Immature natural killer cell (primary cell): ENCODE measurements around the gene NODAL. TPM values are rescaled to one million over a fixed set of nuclear protein-coding genes. Genes with fewer than 3 reads are reported as not detected.

Experiments
- DNase-seq, 3 donors: peaks; one replicate each; pipeline ENCODE4 v3.0.0; 2022; ENCODE audit warnings: mixed read lengths in 1 of 3
- H3K27ac Mint-ChIP-seq, 6 donors: one replicate each; pipeline ENCODE4 v1.8.0; 2020; ENCODE audit warnings: mixed read lengths in 6 of 6, mild to moderate bottlenecking in 5 of 6, inconsistent platforms in 4 of 6, moderate library complexity in 3 of 6
- H3K27me3 Mint-ChIP-seq, 3 donors: one replicate each; pipeline ENCODE4 v1.8.0; 2020 to 2021; ENCODE audit warnings: low read depth in 3 of 3, mild to moderate bottlenecking in 3 of 3, mixed read lengths in 3 of 3, moderate library complexity in 3 of 3, inconsistent platforms in 1 of 3
- H3K36me3 Mint-ChIP-seq, 3 donors: one replicate each; pipeline ENCODE4 v1.8.0; 2020; ENCODE audit warnings: mixed read lengths in 3 of 3, inconsistent platforms in 2 of 3, mild to moderate bottlenecking in 2 of 3
- H3K4me1 Mint-ChIP-seq, 2 donors: one replicate each; pipeline ENCODE4 v1.8.0; 2020; ENCODE audit warnings: inconsistent platforms in 2 of 2, mild to moderate bottlenecking in 2 of 2, mixed read lengths in 2 of 2, moderate library complexity in 1 of 2
- H3K4me3 Mint-ChIP-seq, 5 donors: one replicate each; pipeline ENCODE4 v1.8.0; 2020; ENCODE audit warnings: mild to moderate bottlenecking in 5 of 5, mixed read lengths in 5 of 5, inconsistent platforms in 3 of 5, moderate library complexity in 3 of 5
- H3K9me3 Mint-ChIP-seq, 6 donors: one replicate each; pipeline ENCODE4 v1.8.0; 2020; ENCODE audit warnings: mild to moderate bottlenecking in 6 of 6, mixed read lengths in 6 of 6, inconsistent platforms in 4 of 6, moderate library complexity in 3 of 6
- polyA plus RNA-seq, 3 donors: library from polyadenylated mRNA; unstranded; fragments of 300-500 nt; fragmentation: Illumina TruSeq; gene quantifications; one replicate each; pipeline ENCODE4 v1.2.3, GENCODE V29; 2021

Gene NODAL
- polyA plus RNA-seq, 3 donors from 2014 or later: not detected

DNA sequence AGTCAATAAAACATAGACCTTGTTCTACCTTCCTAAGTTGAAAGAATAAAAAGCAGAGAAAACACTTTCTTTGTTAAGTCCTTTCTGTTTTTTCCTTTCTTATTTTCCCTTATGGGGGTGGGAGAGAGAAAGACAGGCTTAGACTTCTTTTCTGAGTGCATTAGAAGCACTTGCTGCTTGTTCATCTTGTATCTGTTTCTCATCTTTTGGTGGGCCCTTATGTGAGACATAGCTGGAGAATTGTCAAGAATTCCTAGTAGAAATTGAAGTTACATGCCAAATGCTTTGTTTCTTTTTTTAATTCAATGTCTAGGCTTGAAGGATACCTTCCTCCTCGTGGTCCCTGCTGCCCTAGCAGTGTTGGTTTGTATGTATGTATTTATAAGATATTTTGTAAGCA, 30.9 kb downstream of the NODAL start:
- H3K36me3 Mint-ChIP-seq: peaks cover 0 to 5% (median 4%) of the 10 kb centered on the region in 3 donors
- DNase-seq: no peak
- H3K4me3 Mint-ChIP-seq: no peak overlapping the region
- H3K4me1 Mint-ChIP-seq: peaks cover 63 to 83% of the 10 kb centered on the region in 2 donors
- no peaks in the 10 kb centered on the region for H3K9me3 Mint-ChIP-seq
- H3K27me3 Mint-ChIP-seq: peaks cover 0 to 2% (median 0%) of the 10 kb centered on the region in 3 donors
- peak overlapping the region in 4 of 6 donors; percentile 18 to 38 (median 28) for H3K27ac Mint-ChIP-seq

DNA sequence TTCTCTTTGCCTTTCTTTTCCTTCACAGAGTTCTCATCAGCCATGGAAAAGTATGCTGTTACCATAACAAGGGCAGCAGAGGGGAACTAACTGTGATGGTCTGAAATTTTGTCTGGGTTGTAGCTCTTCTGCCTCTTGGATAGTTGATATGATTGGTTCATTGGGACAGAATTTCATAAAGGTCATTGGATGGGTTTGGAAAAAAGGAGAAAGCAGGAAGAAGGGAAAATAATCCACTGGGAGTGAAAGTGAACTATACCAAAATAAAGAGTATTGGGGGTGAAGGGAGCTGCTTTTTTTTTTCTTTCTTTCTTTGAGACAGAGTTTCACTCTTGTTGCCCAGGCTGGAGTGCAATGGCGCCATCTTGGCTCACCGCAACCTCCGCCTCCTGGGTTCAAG, 31.7 kb downstream of the NODAL start:
- Mint-ChIP-seq H3K27ac (peak overlapping the region in 4 of 6 donors; percentile 47 to 74 (median 67)), H3K27me3 (peaks cover 0 to 6% (median 2%) of the 10 kb centered on the region in 3 donors), H3K9me3 (no peaks in the 10 kb centered on the region), H3K4me3 (no peak overlapping the region), H3K4me1 (peaks cover 66 to 83% of the 10 kb centered on the region in 2 donors), H3K36me3 (peaks cover 0 to 5% (median 4%) of the 10 kb centered on the region in 3 donors)
- DNase-seq: no peak

DNA sequence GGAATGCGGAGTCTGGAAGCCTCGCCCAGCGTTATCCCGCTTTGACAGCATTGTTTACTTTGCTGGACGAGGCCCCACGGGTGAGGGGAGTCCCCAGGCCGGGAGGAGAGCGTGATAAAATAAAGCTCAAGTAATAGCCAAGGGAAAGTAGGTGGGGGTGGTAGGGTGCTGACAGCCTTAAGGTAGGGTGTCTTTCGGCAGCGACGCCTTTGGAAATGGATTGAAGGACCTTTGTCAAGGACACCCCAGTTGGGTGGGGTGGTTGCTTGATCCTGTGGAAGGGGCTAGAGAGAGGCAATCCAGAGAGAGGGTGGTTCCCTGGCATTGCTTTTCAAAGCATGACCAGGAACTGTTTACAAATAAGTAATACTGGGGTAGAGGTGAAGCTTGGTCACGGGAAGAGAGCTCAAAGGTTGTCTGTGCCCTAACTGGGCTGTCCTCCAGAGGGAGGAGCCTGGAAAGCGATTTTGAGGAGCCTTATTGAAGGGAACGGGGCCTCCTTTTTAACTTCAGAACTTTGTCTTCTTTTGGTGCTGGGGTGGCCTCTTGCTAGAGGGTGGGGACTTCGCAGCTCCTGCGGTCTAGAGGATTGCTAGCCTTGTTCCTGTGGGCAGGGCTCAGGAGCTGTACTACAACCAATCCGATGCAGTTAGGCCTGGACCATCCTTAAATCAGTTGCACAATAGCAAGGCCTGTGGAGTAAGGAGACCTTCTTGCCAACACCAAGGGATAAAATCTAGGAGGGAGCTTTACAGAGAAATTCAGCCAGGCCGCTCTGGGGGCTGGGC, 36.2 kb downstream of the NODAL start:
- Mint-ChIP-seq H3K36me3 (peaks cover 0 to 5% (median 0%) of the 10 kb centered on the region in 3 donors), H3K4me1 (peaks cover 47 to 56% of the 10 kb centered on the region in 2 donors), H3K9me3 (no peaks in the 10 kb centered on the region), H3K27me3 (peaks cover 0 to 12% (median 7%) of the 10 kb centered on the region in 3 donors), H3K4me3 (peak overlapping the region; percentile 94 to 99 (median 98)), H3K27ac (peak overlapping the region; percentile 93 to 98 (median 97))
- peak; percentile 26 to 34 (median 30) for DNase-seq

DNA sequence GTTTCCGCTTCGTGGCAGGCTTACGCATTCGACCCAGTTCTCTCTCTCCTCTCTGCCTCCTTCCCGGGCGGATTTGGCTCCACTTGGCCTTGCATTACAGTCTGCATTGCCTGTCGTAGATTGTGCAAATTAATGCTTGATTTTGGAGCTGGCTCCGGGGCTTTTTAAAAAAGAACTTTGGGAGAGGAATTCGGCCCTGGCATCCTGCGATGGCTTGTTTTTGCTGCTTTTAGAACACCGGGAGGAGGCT, 36.8 kb downstream of the NODAL start:
- peaks cover 0 to 12% (median 7%) of the 10 kb centered on the region in 3 donors for H3K27me3 Mint-ChIP-seq
- peaks cover 43 to 51% of the 10 kb centered on the region in 2 donors for H3K4me1 Mint-ChIP-seq

DNA sequence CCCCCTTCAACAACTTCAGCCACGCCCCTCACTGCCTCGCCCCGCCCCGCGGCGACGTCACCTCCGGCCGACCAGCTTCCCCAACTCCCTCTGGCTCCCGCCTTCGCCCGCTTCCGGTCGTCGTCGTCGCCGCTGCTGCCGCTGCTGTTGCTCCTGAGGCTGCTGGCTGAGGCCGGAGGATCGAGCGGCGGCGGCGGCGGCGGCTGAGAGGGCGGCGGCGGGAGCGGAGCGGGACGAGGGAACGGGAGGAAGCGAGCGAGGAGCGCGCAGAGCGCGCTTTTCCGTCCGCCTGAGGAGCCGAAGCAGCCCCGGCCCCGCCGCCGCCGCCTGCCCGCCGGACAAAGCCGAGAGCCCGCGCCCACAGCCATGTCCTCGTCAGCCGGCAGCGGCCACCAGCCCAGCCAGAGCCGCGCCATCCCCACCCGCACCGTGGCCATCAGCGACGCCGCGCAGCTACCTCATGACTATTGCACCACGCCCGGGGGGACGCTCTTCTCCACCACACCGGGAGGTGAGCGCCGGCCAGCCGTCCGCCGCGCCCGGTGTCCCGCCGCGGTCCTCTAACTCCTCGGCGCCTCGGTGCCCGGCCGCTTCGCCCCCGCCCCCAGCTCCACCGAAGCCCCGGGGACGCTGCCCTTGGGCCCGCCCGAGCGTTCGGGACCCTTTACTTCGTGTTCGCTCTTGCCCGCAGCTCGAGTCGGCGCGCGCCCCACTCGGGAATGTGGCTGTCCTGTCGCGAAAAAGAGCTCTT, 37.3 kb downstream of the NODAL start, which contains the start of gene EIF4EBP2:
Gene EIF4EBP2, plus strand, starts transcription at position 110 of the 751 bp plus-strand sequence. Its CDS starts 257 bp downstream, at position 367.
- DNase-seq: peak; percentile 97 to 99 (median 98)
- Mint-ChIP-seq H3K4me3 (peak within 1 kb of the TSS; percentile 94 to 99 (median 98)), H3K36me3 (no peaks in the 10 kb centered on the region), H3K9me3 (no peaks in the 10 kb centered on the region), H3K27me3 (peaks cover 0 to 12% (median 9%) of the 10 kb centered on the region in 3 donors), H3K4me1 (peaks cover 40 to 46% of the 10 kb centered on the region in 2 donors), H3K27ac (peak within 1 kb of the TSS; percentile 93 to 98 (median 97))

More for the DNA sequence above, 36.8 kb downstream of the NODAL start:
- Mint-ChIP-seq H3K4me3 (peak overlapping the region; percentile 94 to 99 (median 98)), H3K9me3 (no peaks in the 10 kb centered on the region), H3K36me3 (peaks cover 0 to 2% (median 0%) of the 10 kb centered on the region in 3 donors), H3K27ac (peak overlapping the region; percentile 93 to 98 (median 97))
- no peak for DNase-seq

DNA sequence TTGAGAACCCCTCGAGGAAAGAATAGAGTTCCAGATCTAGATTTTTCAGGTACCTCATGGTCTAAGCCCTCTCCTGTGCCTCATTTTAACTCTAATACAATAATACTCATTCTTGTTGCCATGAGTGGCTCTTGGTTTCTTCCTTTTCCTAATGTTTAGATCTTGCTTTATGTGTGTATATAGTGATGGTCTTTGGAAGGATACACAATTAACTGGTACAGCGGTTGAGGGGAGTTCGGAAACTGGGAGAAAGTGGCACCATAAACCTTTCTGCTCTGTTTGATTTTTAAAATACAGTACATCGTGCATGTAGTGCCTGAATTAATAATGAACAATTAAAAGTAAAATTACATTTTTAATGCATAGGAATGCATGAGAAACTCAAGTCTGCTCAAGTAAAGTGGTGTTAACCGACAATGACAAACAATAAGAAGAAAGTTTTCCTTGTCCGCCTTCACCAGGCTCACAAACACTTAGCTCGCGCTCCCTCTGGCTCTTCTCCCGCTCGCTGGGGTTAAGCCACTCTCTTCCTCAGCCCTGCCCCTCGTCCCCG, 37.9 kb downstream of the NODAL start:
- Mint-ChIP-seq H3K36me3 (no peaks in the 10 kb centered on the region), H3K27ac (peak overlapping the region; percentile 81 to 97 (median 93)), H3K9me3 (no peaks in the 10 kb centered on the region), H3K4me1 (peaks cover 33 to 39% of the 10 kb centered on the region in 2 donors), H3K27me3 (peaks cover 0 to 12% (median 9%) of the 10 kb centered on the region in 3 donors), H3K4me3 (peak overlapping the region; percentile 84 to 98 (median 94))
- DNase-seq: no peak

DNA sequence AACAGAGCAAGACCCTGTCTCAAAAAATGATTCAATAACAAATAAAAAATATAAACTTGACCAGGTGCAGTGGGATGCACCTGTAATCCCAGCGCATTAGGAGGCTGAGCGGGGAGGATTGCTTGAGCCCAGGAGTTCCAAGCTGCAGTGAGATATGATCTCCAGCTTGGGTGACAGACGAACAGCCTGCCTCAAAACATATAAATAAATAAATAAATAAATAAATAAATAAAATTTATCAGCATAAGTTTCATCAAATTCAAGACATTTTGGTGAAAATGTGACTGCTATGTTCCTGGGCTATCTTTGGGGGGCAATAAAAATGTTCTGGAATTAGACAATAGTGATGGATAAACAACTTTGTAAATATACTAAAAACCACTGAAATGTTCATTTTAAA, 42.3 kb downstream of the NODAL start:
- DNase-seq: no peak
- H3K36me3 Mint-ChIP-seq: no peaks in the 10 kb centered on the region
- H3K27me3 Mint-ChIP-seq: peaks cover 0 to 5% (median 2%) of the 10 kb centered on the region in 3 donors
- H3K9me3 Mint-ChIP-seq: no peaks in the 10 kb centered on the region
- H3K4me1 Mint-ChIP-seq: peaks cover 5 to 8% of the 10 kb centered on the region in 2 donors
- H3K4me3 Mint-ChIP-seq: no peak overlapping the region
- no peak overlapping the region for H3K27ac Mint-ChIP-seq

DNA sequence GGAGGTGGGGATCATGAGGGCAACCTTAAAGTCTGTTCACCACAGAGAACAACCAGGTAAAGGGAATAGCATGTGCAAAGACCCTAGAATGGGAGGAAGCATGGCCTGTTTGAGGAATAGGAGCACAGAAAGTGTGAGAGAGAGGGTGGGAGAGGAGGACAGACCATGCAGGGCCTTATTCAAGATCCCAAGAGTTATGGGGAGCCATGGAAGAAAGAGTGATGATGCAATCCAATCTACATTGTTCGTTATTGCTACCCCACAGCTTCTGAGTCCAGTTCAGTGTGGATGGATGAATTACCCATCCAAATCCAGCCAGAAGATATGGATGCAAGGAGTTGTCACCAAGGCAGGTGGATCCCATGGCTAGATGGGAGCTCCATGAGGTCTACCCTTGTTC, 45.3 kb downstream of the NODAL start:
- no peak overlapping the region for H3K4me3 Mint-ChIP-seq
- no peak overlapping the region for H3K27ac Mint-ChIP-seq
- H3K4me1 Mint-ChIP-seq: no peaks in the 10 kb centered on the region
- no peaks in the 10 kb centered on the region for H3K36me3 Mint-ChIP-seq
- peaks cover 2 to 5% (median 4%) of the 10 kb centered on the region in 3 donors for H3K27me3 Mint-ChIP-seq
- no peaks in the 10 kb centered on the region for H3K9me3 Mint-ChIP-seq
- DNase-seq: no peak

DNA sequence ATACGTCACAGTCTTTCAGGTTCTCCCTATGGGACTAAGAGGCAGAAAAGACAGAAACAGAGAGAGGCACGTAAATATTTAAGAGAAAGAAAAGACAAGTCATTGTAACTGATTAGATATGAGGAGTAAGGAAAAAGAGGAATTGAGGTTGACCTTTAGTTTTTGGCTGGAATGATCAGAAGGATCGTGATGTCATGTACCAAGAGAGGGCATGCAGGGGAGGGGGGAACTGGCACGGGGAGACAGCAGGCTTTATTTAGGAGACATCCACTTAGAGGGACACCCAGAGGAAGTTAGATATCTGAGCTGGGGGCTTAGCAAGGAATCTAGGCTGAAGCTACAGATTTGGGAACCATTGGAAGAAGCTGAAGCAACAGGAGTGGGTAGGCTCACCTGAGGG, 49.8 kb downstream of the NODAL start:
- Mint-ChIP-seq H3K9me3 (no peaks in the 10 kb centered on the region), H3K27me3 (peaks cover 2 to 6% (median 4%) of the 10 kb centered on the region in 3 donors), H3K4me1 (no peaks in the 10 kb centered on the region), H3K27ac (peak overlapping the region in 2 of 6 donors; percentile 30), H3K36me3 (no peaks in the 10 kb centered on the region), H3K4me3 (no peak overlapping the region)
- DNase-seq: no peak

Other genes with a start within 250 kb of the NODAL start
- gene PPA1, start 208.3 kb downstream of the NODAL start, polyA plus RNA-seq: 100 to 1,000 TPM in 1 of 3 donors, 10 to 100 TPM in 2; 48.2 to 126 (median 77.8) TPM
- gene NPFFR1, start 157.7 kb downstream of the NODAL start, polyA plus RNA-seq: not detected
- 1 to 10 TPM; 1.1 to 1.4 (median 1.2) TPM for gene LRRC20, start 59.1 kb downstream of the NODAL start, polyA plus RNA-seq
- gene EIF4EBP2, start 37.5 kb downstream of the NODAL start, polyA plus RNA-seq: 100 to 1,000 TPM in 1 of 3 donors, 10 to 100 TPM in 2; 67.6 to 105 (median 92.4) TPM
- gene PALD1, start 37.1 kb upstream of the NODAL start, polyA plus RNA-seq: 1 to 10 TPM in 1 of 3 donors, under 1 TPM in 2; 0.12 to 2.2 (median 0.14) TPM
- 1,000 to 10,000 TPM; 4,156 to 6,150 (median 5,696) TPM for gene PRF1, start 161.1 kb upstream of the NODAL start, polyA plus RNA-seq
- under 1 TPM; 0.36 to 0.56 (median 0.37) TPM for gene ADAMTS14, start 230.8 kb upstream of the NODAL start, polyA plus RNA-seq